ENCODE data around the gene SELENOI. TPM values are rescaled to one million over a fixed set of nuclear protein-coding genes. Genes with fewer than 3 reads are reported as not detected.

Gene SELENOI
- total RNA-seq, 1 donor from 2014 or later = 13.4 TPM

DNA sequence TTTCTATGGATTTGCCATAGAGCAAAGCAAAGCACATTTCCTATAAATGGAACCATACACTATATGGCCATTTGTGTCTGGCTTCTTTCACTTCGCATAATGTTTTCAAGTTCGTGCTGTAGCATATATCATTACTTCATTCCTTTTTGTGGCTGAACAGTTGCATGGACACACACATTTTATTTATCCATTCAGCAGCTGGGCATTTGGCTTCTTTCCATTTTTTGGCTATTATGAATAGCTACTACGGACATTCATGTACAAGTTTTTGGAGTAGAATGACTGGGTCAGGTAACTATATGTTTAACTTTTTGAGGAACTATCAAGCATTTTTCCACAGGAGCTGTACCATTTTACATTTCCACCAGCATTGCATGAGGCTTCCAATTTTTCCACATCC, 10.7 kb upstream of the SELENOI start:
- Histone ChIP-seq H3K27me3 (ENCODE audit: low read depth) (no peaks in the 10 kb centered on the region), H3K27ac (no peak overlapping the region), H3K36me3 (no peaks in the 10 kb centered on the region), H3K9me3 (no peaks in the 10 kb centered on the region), H3K4me1 (peaks cover under 1% of the 10 kb centered on the region), H3K4me3 (no peak overlapping the region)
- intact Hi-C loops (cut with DNase I) = no loop called here
- ATAC-seq = no peak
- no peak for DNase-seq
- TF ChIP-seq, protein P1, sequence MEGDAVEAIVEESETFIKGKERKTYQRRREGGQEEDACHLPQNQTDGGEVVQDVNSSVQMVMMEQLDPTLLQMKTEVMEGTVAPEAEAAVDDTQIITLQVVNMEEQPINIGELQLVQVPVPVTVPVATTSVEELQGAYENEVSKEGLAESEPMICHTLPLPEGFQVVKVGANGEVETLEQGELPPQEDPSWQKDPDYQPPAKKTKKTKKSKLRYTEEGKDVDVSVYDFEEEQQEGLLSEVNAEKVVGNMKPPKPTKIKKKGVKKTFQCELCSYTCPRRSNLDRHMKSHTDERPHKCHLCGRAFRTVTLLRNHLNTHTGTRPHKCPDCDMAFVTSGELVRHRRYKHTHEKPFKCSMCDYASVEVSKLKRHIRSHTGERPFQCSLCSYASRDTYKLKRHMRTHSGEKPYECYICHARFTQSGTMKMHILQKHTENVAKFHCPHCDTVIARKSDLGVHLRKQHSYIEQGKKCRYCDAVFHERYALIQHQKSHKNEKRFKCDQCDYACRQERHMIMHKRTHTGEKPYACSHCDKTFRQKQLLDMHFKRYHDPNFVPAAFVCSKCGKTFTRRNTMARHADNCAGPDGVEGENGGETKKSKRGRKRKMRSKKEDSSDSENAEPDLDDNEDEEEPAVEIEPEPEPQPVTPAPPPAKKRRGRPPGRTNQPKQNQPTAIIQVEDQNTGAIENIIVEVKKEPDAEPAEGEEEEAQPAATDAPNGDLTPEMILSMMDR (IDR thresholded peaks at IDR 0.05) = no peak

DNA sequence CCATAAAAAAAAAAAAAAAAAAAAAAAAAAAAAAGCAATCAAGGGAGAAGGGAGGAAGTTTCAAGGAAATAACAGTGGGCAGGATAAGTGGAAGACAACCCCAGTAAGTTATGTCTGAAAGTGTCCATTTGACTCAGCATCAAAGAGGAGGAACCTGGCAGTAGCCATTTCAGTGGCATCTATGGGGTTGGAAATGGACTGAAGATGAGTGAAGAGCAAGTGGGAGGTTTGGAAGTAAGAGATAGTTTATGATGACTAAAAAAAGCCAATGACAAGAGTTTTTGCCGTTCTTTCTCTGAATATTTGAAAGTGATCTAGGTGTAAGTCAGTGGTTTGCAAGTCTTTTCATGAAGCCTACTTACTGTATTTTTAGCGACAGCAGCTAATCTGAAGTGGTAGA, 9.2 kb upstream of the SELENOI start:
- no peak overlapping the region for H3K4me3 ChIP-seq
- no peaks in the 10 kb centered on the region for H3K4me1 ChIP-seq
- H3K9me3 ChIP-seq = no peaks in the 10 kb centered on the region
- no peaks in the 10 kb centered on the region for H3K27me3 ChIP-seq (ENCODE audit: low read depth)
- intact Hi-C loops (cut with DNase I) = no loop called here
- H3K36me3 ChIP-seq = no peaks in the 10 kb centered on the region
- no peak overlapping the region for H3K27ac ChIP-seq
- ATAC-seq (no peak), DNase-seq (no peak)
- TF ChIP-seq, protein P1 (IDR thresholded peaks at IDR 0.05) = no peak

DNA sequence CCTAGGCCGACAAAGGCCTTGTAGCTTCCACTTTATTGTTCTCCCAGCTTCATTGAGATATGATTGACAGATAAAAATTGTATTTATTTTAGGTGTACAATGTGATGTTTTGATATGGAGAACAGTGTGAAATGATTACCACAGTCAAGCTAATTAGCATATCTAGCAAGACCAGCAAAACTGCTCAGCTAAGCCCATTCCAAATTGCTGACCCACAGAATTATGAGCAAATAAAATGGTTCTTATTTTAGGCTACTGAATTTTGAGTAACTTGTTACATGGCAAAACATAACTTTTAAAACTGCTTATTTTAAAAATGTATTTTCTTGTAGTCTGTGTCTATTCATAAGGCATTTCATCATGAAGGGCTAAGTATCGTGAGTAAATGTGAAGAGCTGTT, 8.6 kb upstream of the SELENOI start:
- intact Hi-C loops (cut with DNase I) = no loop called here
- DNase-seq = no peak
- Histone ChIP-seq H3K9me3 (no peaks in the 10 kb centered on the region), H3K27ac (no peak overlapping the region), H3K4me1 (no peaks in the 10 kb centered on the region), H3K4me3 (no peak overlapping the region), H3K36me3 (no peaks in the 10 kb centered on the region), H3K27me3 (ENCODE audit: low read depth) (no peaks in the 10 kb centered on the region)
- no peak for ATAC-seq
- TF ChIP-seq, protein P1 (IDR thresholded peaks at IDR 0.05) = no peak

DNA sequence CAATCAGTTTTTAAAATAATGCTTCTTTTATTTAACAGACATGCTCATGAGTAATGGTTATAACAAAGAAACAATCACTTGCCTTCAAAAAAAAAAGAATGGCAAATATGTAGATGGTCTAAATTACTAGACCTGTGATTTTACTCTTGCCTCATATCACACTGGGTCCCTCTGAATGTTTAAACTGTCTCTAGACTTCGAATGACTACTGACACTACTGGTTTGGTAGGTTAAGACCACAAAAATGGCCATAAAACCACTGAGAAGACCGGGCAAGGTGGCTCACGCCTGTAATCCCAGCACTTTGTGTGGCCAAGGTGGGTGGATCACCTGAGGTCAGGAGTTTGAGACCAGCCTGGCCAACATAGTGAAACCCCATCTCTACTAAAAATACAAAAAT, 5.1 kb upstream of the SELENOI start:
- no peaks in the 10 kb centered on the region for H3K9me3 ChIP-seq
- no peaks in the 10 kb centered on the region for H3K36me3 ChIP-seq
- H3K4me1 ChIP-seq = peaks cover 15% of the 10 kb centered on the region
- H3K27ac ChIP-seq = no peak overlapping the region
- H3K27me3 ChIP-seq (ENCODE audit: low read depth) = no peaks in the 10 kb centered on the region
- ATAC-seq (no peak), DNase-seq (no peak)
- intact Hi-C loops (cut with DNase I) = no loop called here
- H3K4me3 ChIP-seq = no peak overlapping the region
- TF ChIP-seq, protein P1 (IDR thresholded peaks at IDR 0.05) = no peak

GRCh38 chr2:26344581-26345282, 1.2 kb upstream of the SELENOI start:
- ATAC-seq (no peak), DNase-seq (no peak)
- TF ChIP-seq, protein P1 (IDR thresholded peaks at IDR 0.05) = no peak
- Histone ChIP-seq H3K4me3 (peak overlapping the region; percentile 96), H3K27ac (peak overlapping the region; percentile 88), H3K27me3 (ENCODE audit: low read depth) (no peaks in the 10 kb centered on the region), H3K4me1 (peaks cover 33% of the 10 kb centered on the region), H3K9me3 (no peaks in the 10 kb centered on the region), H3K36me3 (no peaks in the 10 kb centered on the region)
- intact Hi-C loops (cut with DNase I) = no loop called here

Data from lower lobe of right lung (tissue), 2 donors.